HepG2 (cell line): Measurements from ENCODE around the gene SSNA1. TPM values are rescaled to one million over a fixed set of nuclear protein-coding genes. Genes with fewer than 3 reads are reported as not detected.

Experiments
- AGO1 ChIP-seq: fragments of 200-400 bp; formaldehyde crosslinking; IDR thresholded peaks from 2 replicates; pipeline ENCODE4 v1.6.1; 2017; ENCODE audit warnings: mild to moderate bottlenecking, low read depth, low read length, moderate library complexity; ENCODE audit not compliant: poor library complexity, severe bottlenecking
- CBX1 ChIP-seq: IDR thresholded peaks from one replicate; pipeline ENCODE4 v1.6.1; 2016; ENCODE audit warnings: antibody characterized with exemption, low read depth
- DPF2 ChIP-seq: sonication (generic); formaldehyde crosslinking; IDR thresholded peaks from 2 replicates; pipeline ENCODE4 v1.4.0; 2020; ENCODE audit warnings: mild to moderate bottlenecking, low read depth, missing genetic modification reagents, borderline replicate concordance
- GATAD1 ChIP-seq: IDR thresholded peaks from 2 replicates; pipeline ENCODE4 v1.6.1; 2016; ENCODE audit warnings: missing genetic modification reagents, missing compliant biosample characterization
- KLF16 ChIP-seq, 2 experiments: sonication (generic) in 1 of 2; formaldehyde crosslinking in 1 of 2; IDR thresholded peaks; 2 replicates each; pipeline versions ENCODE4 v1.6.1 to v1.8.0; 2016 to 2023; ENCODE audit warnings: missing genetic modification reagents in 2 of 2, missing compliant biosample characterization in 1 of 2
- NFYC ChIP-seq: IDR thresholded peaks from 2 replicates; pipeline ENCODE4 v1.6.1; 2016; ENCODE audit warnings: missing genetic modification reagents, missing compliant biosample characterization
- NR2F2 ChIP-seq: IDR thresholded peaks from 2 replicates; pipeline ENCODE4 v1.6.1; 2012; ENCODE audit warnings: low read depth, inconsistent platforms, borderline replicate concordance
- RXRB ChIP-seq: IDR thresholded peaks from 2 replicates; pipeline ENCODE4 v1.6.1; 2016; ENCODE audit warnings: borderline replicate concordance, missing genetic modification reagents, missing compliant biosample characterization
- TBL1XR1 ChIP-seq: fragments of 150-350 bp; IDR thresholded peaks from 2 replicates; pipeline ENCODE4 v1.6.1; 2014; ENCODE audit warnings: borderline replicate concordance, low read length; ENCODE audit not compliant: partially characterized antibody
- TBX3 ChIP-seq: fragments of 450-650 bp; IDR thresholded peaks from 2 replicates; pipeline ENCODE4 v1.6.1; 2017; ENCODE audit warnings: antibody characterized with exemption, mild to moderate bottlenecking, inconsistent platforms, borderline replicate concordance
- YEATS4 ChIP-seq: sonication (generic); formaldehyde crosslinking; IDR thresholded peaks from 2 replicates; pipeline ENCODE4 v1.4.0; 2020; ENCODE audit warnings: missing genetic modification reagents, borderline replicate concordance
- ZNF282 ChIP-seq: fragments of 450-650 bp; IDR thresholded peaks from 2 replicates; pipeline ENCODE4 v1.6.1; 2018; ENCODE audit not compliant: partially characterized antibody
- ZNF343 ChIP-seq: sonication (generic); formaldehyde crosslinking; IDR thresholded peaks from 2 replicates; pipeline ENCODE4 v1.4.0; 2020; ENCODE audit warnings: mild to moderate bottlenecking, missing genetic modification reagents
- ZNF501 ChIP-seq: sonication (generic); formaldehyde crosslinking; IDR thresholded peaks from 2 replicates; pipeline ENCODE4 v1.5.1; 2020; ENCODE audit warnings: mild to moderate bottlenecking, moderate library complexity, missing genetic modification reagents
- ZNF556 ChIP-seq: sonication (generic); formaldehyde crosslinking; IDR thresholded peaks from 2 replicates; pipeline ENCODE4 v1.4.0; 2020; ENCODE audit warnings: mild to moderate bottlenecking, missing genetic modification reagents, borderline replicate concordance
- ZNF670 ChIP-seq: sonication (generic); formaldehyde crosslinking; IDR thresholded peaks from 2 replicates; pipeline ENCODE4 v1.8.0; 2022; ENCODE audit warnings: mild to moderate bottlenecking, missing genetic modification reagents, borderline replicate concordance
- polyA plus RNA-seq, 8 experiments: library from polyadenylated mRNA; depleted of rRNA in 3 of 8; stranded (reverse) in 7 of 8; unstranded in 1 of 8; fragments of >200 nt; fragmentation: Illumina TruSeq in 4 of 8; extraction: Trizol in 4 of 8; gene quantifications; 2 replicates each; pipeline versions ENCODE4 v1.2.1 to v1.2.3, GENCODE V29; 2011 to 2016; ENCODE audit warnings: low read depth in 4 of 8, missing spikeins in 1 of 8, mixed read lengths in 1 of 8; ENCODE audit not compliant: insufficient read depth in 1 of 8
- total RNA-seq, 5 experiments: library from RNA; depleted of rRNA; stranded (reverse); fragments of >200 nt; fragmentation: Illumina TruSeq; extraction: Trizol; gene quantifications; 2 replicates each; pipeline ENCODE4 v1.2.3, GENCODE V29; 2016; ENCODE audit warnings: low read depth in 1 of 5
- TF ChIP-seq, protein P1 (sequence below): sonication (generic); formaldehyde crosslinking; conservative IDR thresholded peaks from 2 replicates; pipeline ENCODE4 v1.4.0; 2020; ENCODE audit warnings: mild to moderate bottlenecking, missing genetic modification reagents, moderate library complexity
- TF ChIP-seq, protein P2 (sequence below): sonication (generic); formaldehyde crosslinking; IDR thresholded peaks from 2 replicates; pipeline ENCODE4 v1.4.0; 2020; ENCODE audit warnings: low read depth, mild to moderate bottlenecking, missing genetic modification reagents
- TF ChIP-seq, protein P3 (sequence below): sonication (generic); formaldehyde crosslinking; IDR thresholded peaks from 2 replicates; pipeline ENCODE4 v1.4.0; 2020; ENCODE audit warnings: mild to moderate bottlenecking, missing genetic modification reagents, borderline replicate concordance
- TF ChIP-seq, protein P4 (sequence below): sonication (generic); formaldehyde crosslinking; IDR thresholded peaks from 2 replicates; pipeline ENCODE4 v1.8.0; 2022; ENCODE audit warnings: mild to moderate bottlenecking, missing genetic modification reagents; ENCODE audit not compliant: insufficient replicate concordance

Gene SSNA1
- total and polyA plus RNA-seq, 2 of the 13 experiments (the other 11 are each of a cell fraction or from before 2014, with no cell fraction given), result 35.9 to 49.4 TPM

DNA sequence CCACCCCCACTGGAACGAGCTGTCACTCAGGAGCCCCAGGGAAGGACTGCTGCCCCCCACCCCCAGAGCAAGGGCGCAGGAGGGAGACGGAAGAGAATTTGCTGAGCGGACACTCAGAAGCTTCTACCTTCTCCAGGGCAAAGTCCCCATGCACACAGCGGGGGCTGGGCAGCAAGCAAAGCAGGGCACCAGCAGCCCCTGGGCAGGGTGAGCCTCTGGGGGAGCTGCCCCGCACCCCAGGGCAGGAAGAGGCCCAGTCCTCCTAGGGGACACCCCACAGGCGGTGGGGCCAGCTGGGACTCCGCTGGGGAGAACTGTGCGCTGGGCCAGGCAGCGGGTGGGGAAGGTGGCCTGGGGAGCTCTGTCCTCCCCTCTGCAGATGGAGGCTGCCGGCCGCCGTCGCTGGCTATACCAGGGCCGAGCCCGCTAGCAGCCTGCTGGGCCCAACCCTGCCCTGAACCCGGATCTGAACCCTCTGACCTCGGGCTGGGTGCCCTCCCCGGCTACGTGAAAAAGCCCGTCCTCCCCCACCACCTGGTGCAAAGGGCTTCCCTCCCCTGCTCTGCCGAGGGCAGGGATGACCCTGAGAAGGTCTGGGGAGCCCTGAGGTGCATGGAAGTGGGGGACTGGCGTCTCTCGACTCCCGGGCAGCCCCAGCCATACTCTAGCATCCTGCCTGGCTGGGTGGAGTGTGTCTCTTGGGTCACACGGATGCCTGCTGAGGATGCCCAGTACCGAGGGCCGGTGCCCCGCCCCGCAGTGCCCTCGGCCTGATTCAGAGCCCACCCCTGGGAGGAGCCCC is 41.6 kb downstream of the SSNA1 start (continued):
- TF ChIP-seq, protein P1, sequence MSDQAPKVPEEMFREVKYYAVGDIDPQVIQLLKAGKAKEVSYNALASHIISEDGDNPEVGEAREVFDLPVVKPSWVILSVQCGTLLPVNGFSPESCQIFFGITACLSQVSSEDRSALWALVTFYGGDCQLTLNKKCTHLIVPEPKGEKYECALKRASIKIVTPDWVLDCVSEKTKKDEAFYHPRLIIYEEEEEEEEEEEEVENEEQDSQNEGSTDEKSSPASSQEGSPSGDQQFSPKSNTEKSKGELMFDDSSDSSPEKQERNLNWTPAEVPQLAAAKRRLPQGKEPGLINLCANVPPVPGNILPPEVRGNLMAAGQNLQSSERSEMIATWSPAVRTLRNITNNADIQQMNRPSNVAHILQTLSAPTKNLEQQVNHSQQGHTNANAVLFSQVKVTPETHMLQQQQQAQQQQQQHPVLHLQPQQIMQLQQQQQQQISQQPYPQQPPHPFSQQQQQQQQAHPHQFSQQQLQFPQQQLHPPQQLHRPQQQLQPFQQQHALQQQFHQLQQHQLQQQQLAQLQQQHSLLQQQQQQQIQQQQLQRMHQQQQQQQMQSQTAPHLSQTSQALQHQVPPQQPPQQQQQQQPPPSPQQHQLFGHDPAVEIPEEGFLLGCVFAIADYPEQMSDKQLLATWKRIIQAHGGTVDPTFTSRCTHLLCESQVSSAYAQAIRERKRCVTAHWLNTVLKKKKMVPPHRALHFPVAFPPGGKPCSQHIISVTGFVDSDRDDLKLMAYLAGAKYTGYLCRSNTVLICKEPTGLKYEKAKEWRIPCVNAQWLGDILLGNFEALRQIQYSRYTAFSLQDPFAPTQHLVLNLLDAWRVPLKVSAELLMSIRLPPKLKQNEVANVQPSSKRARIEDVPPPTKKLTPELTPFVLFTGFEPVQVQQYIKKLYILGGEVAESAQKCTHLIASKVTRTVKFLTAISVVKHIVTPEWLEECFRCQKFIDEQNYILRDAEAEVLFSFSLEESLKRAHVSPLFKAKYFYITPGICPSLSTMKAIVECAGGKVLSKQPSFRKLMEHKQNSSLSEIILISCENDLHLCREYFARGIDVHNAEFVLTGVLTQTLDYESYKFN (CRISPR knock-in tag), result peak; percentile 76
- TF ChIP-seq GATAD1 (CRISPR knock-in tag) (peak; percentile 73), CBX1 (no peak), NFYC (CRISPR knock-in tag) (0 out of 2 replicates have a peak, but pooled peaks have one; percentile 12), AGO1 (peak; percentile 95), RXRB (CRISPR knock-in tag) (peak; percentile 7; the same call in 1 of the 2 replicates), DPF2 (CRISPR knock-in tag) (no peak), ZNF501 (CRISPR knock-in tag) (peak; percentile 91), TBX3 (no peak), ZNF556 (CRISPR knock-in tag) (no peak; the same call in 1 of the 2 replicates), ZNF343 (CRISPR knock-in tag) (no peak; the same call in 1 of the 2 replicates), NR2F2 (no peak), ZNF670 (CRISPR knock-in tag) (peak; percentile 90), ZNF282 (no peak), KLF16 (CRISPR knock-in tag; IDR thresholded peaks at IDR 0.05) (no peak; a peak in 1 of 4 replicates), TBL1XR1 (no peak), YEATS4 (peak; percentile 63; the same call in 1 of the 2 replicates)
- TF ChIP-seq, protein P2, sequence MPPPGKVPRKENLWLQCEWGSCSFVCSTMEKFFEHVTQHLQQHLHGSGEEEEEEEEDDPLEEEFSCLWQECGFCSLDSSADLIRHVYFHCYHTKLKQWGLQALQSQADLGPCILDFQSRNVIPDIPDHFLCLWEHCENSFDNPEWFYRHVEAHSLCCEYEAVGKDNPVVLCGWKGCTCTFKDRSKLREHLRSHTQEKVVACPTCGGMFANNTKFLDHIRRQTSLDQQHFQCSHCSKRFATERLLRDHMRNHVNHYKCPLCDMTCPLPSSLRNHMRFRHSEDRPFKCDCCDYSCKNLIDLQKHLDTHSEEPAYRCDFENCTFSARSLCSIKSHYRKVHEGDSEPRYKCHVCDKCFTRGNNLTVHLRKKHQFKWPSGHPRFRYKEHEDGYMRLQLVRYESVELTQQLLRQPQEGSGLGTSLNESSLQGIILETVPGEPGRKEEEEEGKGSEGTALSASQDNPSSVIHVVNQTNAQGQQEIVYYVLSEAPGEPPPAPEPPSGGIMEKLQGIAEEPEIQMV (CRISPR knock-in tag), result peak; percentile 26; the same call in 1 of the 2 replicates
- TF ChIP-seq, protein P3, sequence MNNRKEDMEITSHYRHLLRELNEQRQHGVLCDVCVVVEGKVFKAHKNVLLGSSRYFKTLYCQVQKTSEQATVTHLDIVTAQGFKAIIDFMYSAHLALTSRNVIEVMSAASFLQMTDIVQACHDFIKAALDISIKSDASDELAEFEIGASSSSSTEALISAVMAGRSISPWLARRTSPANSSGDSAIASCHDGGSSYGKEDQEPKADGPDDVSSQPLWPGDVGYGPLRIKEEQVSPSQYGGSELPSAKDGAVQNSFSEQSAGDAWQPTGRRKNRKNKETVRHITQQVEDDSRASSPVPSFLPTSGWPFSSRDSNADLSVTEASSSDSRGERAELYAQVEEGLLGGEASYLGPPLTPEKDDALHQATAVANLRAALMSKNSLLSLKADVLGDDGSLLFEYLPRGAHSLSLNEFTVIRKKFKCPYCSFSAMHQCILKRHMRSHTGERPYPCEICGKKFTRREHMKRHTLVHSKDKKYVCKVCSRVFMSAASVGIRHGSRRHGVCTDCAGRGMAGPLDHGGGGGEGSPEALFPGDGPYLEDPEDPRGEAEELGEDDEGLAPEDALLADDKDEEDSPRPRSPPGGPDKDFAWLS (CRISPR knock-in tag), result no peak
- TF ChIP-seq, protein P4, sequence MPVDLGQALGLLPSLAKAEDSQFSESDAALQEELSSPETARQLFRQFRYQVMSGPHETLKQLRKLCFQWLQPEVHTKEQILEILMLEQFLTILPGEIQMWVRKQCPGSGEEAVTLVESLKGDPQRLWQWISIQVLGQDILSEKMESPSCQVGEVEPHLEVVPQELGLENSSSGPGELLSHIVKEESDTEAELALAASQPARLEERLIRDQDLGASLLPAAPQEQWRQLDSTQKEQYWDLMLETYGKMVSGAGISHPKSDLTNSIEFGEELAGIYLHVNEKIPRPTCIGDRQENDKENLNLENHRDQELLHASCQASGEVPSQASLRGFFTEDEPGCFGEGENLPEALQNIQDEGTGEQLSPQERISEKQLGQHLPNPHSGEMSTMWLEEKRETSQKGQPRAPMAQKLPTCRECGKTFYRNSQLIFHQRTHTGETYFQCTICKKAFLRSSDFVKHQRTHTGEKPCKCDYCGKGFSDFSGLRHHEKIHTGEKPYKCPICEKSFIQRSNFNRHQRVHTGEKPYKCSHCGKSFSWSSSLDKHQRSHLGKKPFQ (CRISPR knock-in tag), result peak; percentile 89
